KMS-11 (cell line): ENCODE results near the gene BEND2.
"Not testable (repeated sequence)": the region's sequence is repeated elsewhere in the genome, so short reads cannot be mapped to it uniquely, and the experiment has no call there.

Experiments used
- H2AFZ ChIP-seq: fragments of 200-600 bp; sonication (generic); 2 replicates; pipeline ENCODE4 v1.6.1; 2016; ENCODE audit warnings: antibody characterized with exemption, mixed run types, low read depth
- H3K27ac ChIP-seq: fragments of 200-600 bp; sonication (generic); 2 replicates; pipeline ENCODE4 v1.6.1; 2016; ENCODE audit warnings: mild to moderate bottlenecking, mixed run types
- H3K27me3 ChIP-seq: fragments of 200-600 bp; sonication (generic); 2 replicates; pipeline ENCODE4 v1.6.1; 2017; ENCODE audit warnings: mild to moderate bottlenecking, low read depth, mixed run types, moderate library complexity; ENCODE audit not compliant: insufficient read depth
- H3K36me3 ChIP-seq: fragments of 200-600 bp; sonication (generic); 2 replicates; pipeline ENCODE4 v1.6.1; 2017; ENCODE audit warnings: mild to moderate bottlenecking, mixed run types; ENCODE audit not compliant: insufficient read depth
- H3K4me1 ChIP-seq: fragments of 200-600 bp; sonication (generic); 2 replicates; pipeline ENCODE4 v1.6.1; 2016; ENCODE audit warnings: mild to moderate bottlenecking, low read depth, mixed run types; ENCODE audit not compliant: poor library complexity, severe bottlenecking
- H3K4me2 ChIP-seq: fragments of 200-600 bp; sonication (generic); 2 replicates; pipeline ENCODE4 v1.7.0; 2016; ENCODE audit warnings: mild to moderate bottlenecking, mixed run types
- H3K4me3 ChIP-seq: fragments of 200-600 bp; sonication (generic); IDR thresholded peaks from 2 replicates; pipeline ENCODE4 v1.6.1; 2017; ENCODE audit warnings: low read depth, low read length, mixed read lengths; ENCODE audit not compliant: insufficient read depth
- H3K79me2 ChIP-seq: fragments of 200-600 bp; sonication (generic); 2 replicates; pipeline ENCODE4 v1.6.1; 2016; ENCODE audit warnings: low read depth, mixed run types; ENCODE audit not compliant: insufficient read depth
- H3K9ac ChIP-seq: fragments of 200-600 bp; sonication (generic); 2 replicates; pipeline ENCODE4 v1.6.1; 2016; ENCODE audit warnings: mild to moderate bottlenecking, mixed run types
- H4K20me1 ChIP-seq: fragments of 200-600 bp; sonication (generic); 2 replicates; pipeline ENCODE4 v1.6.1; 2016; ENCODE audit warnings: mild to moderate bottlenecking, mixed run types; ENCODE audit not compliant: insufficient read depth
- TF ChIP-seq, protein P1 (sequence below): fragments of 200-600 bp; sonication (generic); conservative IDR thresholded peaks from 2 replicates; pipeline ENCODE4 v1.6.1; 2017; ENCODE audit warnings: low read depth, mild to moderate bottlenecking, antibody characterized with exemption, low read length, moderate library complexity, mixed read lengths

Gene BEND2

DNA sequence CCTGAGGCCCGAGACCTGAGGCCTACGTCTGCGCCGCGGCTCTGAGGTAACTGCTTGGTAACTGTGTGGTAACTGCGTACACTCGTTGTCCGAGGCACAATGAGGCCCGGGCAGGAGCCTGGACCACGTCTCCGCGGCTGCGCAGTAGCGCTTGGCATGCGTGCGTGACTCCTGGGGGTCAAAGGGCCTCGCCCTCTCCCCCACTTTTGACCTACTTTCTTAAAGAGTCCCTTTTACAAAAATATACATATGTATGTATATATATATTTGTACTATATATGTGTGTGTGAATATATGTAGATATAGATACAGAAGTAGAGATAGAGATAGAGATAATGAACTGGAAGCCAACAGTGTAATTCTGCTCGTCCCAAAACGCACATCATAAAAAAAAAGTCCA lies at the start of gene BEND2:
Gene BEND2 (minus strand): TSS at position 101 of the 400 bp plus-strand sequence. CDS start 136 bp downstream, outside the sequence.
- Histone ChIP-seq H3K4me1 (no peaks in the 10 kb centered on the region), H3K36me3 (no peaks in the 10 kb centered on the region), H4K20me1 (no peaks in the 10 kb centered on the region), H2AFZ (no peak within 1 kb of the TSS), H3K27me3 (no peaks in the 10 kb centered on the region), H3K79me2 (no peaks in the 10 kb centered on the region), H3K4me2 (no peak within 1 kb of the TSS), H3K4me3 (no peak within 1 kb of the TSS), H3K9ac (no peak within 1 kb of the TSS), H3K27ac (no peak within 1 kb of the TSS)
- TF ChIP-seq, protein P1, sequence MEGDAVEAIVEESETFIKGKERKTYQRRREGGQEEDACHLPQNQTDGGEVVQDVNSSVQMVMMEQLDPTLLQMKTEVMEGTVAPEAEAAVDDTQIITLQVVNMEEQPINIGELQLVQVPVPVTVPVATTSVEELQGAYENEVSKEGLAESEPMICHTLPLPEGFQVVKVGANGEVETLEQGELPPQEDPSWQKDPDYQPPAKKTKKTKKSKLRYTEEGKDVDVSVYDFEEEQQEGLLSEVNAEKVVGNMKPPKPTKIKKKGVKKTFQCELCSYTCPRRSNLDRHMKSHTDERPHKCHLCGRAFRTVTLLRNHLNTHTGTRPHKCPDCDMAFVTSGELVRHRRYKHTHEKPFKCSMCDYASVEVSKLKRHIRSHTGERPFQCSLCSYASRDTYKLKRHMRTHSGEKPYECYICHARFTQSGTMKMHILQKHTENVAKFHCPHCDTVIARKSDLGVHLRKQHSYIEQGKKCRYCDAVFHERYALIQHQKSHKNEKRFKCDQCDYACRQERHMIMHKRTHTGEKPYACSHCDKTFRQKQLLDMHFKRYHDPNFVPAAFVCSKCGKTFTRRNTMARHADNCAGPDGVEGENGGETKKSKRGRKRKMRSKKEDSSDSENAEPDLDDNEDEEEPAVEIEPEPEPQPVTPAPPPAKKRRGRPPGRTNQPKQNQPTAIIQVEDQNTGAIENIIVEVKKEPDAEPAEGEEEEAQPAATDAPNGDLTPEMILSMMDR = no peak

DNA sequence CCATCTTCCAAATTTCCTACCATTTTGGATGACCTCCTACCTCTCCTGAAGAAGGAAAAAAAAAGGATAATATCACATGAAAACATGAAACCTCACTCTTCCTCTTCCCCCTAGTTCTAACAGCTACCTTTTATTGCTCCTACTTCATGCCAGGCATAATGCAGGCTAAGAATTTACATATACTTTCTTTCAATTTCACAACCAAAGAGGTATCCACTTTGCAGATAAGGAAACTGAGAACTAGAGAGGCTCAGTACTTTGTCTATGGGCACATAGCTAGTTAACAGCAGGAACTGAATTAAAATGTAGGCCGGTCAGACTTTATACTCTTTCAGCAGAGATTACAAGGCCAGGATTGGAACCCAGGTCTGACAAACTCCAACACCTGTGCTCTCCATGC lies 34.4 kb upstream of the BEND2 start:
- Histone ChIP-seq H3K27ac (no peak overlapping the region), H3K79me2 (no peaks in the 10 kb centered on the region), H3K4me3 (no peak overlapping the region), H3K4me1 (peaks cover 10% of the 10 kb centered on the region), H4K20me1 (no peaks in the 10 kb centered on the region), H2AFZ (no peak overlapping the region), H3K4me2 (no peak overlapping the region), H3K36me3 (no peaks in the 10 kb centered on the region), H3K9ac (no peak overlapping the region), H3K27me3 (no peaks in the 10 kb centered on the region)
- TF ChIP-seq, protein P1 = no peak

DNA sequence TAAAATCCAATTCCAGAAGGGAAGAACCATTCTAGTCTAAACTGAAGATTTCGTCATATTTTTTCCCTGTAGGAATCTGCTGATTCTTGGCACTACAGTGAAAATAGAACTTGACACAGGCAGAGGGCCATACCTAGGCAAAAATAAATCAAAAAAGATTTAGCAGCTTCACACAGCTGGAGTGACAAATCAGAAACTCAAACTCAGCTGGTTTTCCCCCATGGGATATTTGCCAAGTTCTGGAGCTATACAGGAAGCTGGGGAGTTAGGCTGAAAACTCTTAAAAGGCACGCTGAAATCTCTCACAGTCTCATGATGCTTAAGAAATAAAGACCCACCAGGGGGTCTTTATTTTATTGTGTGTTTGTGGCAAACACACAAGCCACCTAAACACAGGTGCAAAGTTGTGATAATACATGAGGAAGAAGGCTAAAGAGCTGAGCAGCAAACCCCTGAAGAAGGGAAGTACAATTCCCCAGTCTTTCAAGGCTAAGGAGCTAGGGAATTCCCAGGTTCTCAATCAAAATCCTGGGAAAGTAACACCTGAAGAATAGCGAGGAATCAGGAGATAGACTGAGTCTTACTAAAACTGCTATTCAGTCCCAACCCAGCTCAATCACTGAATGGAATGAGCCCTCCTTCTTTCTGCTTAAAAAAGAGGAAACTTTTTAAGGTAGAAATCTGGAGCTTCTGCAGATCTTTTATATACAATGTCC lies 32.1 kb upstream of the BEND2 start:
- H3K36me3 ChIP-seq = no peaks in the 10 kb centered on the region
- no peak overlapping the region for H3K4me2 ChIP-seq
- no peaks in the 10 kb centered on the region for H3K79me2 ChIP-seq
- no peak overlapping the region for H3K9ac ChIP-seq
- TF ChIP-seq, protein P1 = no peak
- no peaks in the 10 kb centered on the region for H4K20me1 ChIP-seq
- H2AFZ ChIP-seq = no peak overlapping the region
- H3K4me3 ChIP-seq = no peak overlapping the region
- H3K27ac ChIP-seq = no peak overlapping the region; the same call in 1 of the 2 replicates
- H3K4me1 ChIP-seq = peaks cover 10% of the 10 kb centered on the region
- H3K27me3 ChIP-seq = no peaks in the 10 kb centered on the region

DNA sequence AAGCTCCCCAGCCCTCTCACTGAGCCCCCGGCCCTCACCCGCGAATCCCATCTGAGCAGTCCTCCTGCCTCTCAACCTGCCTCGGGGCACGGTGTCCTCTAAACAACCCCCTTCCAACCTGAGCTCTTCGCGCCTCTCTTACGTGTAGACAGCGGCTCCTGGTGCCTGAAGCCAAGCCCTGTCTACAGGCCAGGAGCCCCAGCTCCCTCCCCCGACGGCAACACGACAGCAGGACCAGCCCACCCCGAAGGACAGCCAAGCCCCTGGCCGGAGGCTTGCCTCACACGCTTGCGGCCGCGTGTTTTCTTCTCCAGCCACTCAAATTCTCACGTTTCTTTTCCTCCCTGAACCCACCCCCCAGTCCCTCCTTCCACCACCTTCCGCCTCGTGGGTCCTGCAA lies 9.0 kb upstream of the BEND2 start:
- not testable (repeated sequence) for H3K36me3 ChIP-seq, H2AFZ ChIP-seq, H3K27ac ChIP-seq, H3K27me3 ChIP-seq, H3K4me1 ChIP-seq, H4K20me1 ChIP-seq, H3K9ac ChIP-seq, H3K4me2 ChIP-seq, H3K79me2 ChIP-seq, H3K4me3 ChIP-seq

DNA sequence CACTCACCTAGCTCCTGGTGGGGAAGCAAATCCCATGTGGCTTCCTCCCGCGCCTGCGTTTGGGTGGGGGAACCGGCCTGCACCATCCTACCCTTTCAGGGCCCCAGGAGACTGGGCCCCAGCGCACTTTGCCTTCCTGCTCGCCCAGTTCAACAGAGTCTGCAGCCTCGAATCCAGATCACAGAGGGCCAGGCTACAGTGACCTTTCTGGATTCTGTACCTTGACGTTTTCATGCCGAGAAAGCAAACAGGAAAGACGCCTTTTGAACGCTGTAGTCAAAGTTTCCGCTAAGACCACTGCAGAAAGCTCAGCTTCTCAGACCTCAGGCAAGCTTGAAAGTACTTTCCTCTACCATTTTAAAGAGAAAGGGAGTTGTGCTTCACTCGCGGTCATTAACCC lies 7.4 kb upstream of the BEND2 start:
- Histone ChIP-seq H3K4me1 (no peaks in the 10 kb centered on the region), H3K27me3 (no peaks in the 10 kb centered on the region), H3K9ac (no peak overlapping the region), H3K36me3 (no peaks in the 10 kb centered on the region), H4K20me1 (no peaks in the 10 kb centered on the region), H3K4me2 (no peak overlapping the region), H3K27ac (no peak overlapping the region), H2AFZ (no peak overlapping the region), H3K79me2 (no peaks in the 10 kb centered on the region), H3K4me3 (no peak overlapping the region)
- TF ChIP-seq, protein P1 = no peak
